Measurements from ENCODE around the gene GRWD1. TPM values are rescaled to one million over a fixed set of nuclear protein-coding genes. Genes with fewer than 3 reads are reported as not detected.

Gene GRWD1
- total and polyA plus RNA-seq, 2 of the 4 experiments (the other 2 are of a cell fraction), result 22.0 to 22.5 TPM

DNA sequence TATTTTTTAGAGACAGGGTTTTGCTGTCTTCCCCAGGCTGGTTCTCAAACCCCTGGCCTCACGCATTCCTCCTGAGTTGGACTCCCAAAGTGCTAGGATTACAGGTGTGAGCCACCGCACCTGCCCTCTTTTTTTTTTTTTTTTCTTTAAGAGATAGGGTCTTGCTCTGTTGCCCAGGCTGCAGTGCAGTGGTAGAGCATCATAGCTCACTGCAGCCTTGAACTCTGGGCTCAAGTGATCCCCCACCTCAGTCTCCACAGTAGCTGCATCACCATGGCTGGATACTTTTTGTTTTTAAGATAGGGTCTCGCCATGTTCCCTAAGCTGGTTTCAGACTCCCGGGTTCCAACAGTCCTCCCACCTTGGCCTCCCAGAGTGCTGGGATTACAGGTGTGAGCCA, 11.1 kb downstream of the GRWD1 start:
- H3K4me1 ChIP-seq (ENCODE audit: control insufficient read depth, insufficient read depth, low read length), result no peaks in the 10 kb centered on the region
- CTCF ChIA-PET, result interaction anchor here (0.5 kb wide), 1 partner anchor 255 kb away, joined by 5 read pairs; no protein-coding TSS in a partner anchor
- H4K8ac ChIP-seq (ENCODE audit: low read depth in 2 of 2, low read length in 2 of 2), result no peak overlapping the region
- H3K9me3 ChIP-seq (ENCODE audit: control insufficient read depth, insufficient read depth, low read length), result no peaks in the 10 kb centered on the region
- H2AFZ ChIP-seq (replicated peaks; ENCODE audit: low read length, poor library complexity), result no peak overlapping the region
- no peak overlapping the region for H3K9ac ChIP-seq (ENCODE audit: low read depth, low read length)
- DNase-seq (no peak), ATAC-seq (ENCODE audit: low read depth) (no peak)
- H2BK20ac ChIP-seq (ENCODE audit: low read depth, low read length), result no peak overlapping the region
- no peak overlapping the region for H3K4me3 ChIP-seq (ENCODE audit: insufficient read depth, low read depth, low read length)
- H2BK15ac ChIP-seq (ENCODE audit: low read depth, low read length), result no peak overlapping the region
- H4K91ac ChIP-seq (ENCODE audit: insufficient read depth, low read depth, low read length), result no peak overlapping the region
- no peak overlapping the region for H3K4ac ChIP-seq (ENCODE audit: low read depth, low read length)
- no peak overlapping the region for H3K56ac ChIP-seq (ENCODE audit: extremely low read depth, insufficient read depth, low read length)
- H2AK5ac ChIP-seq (ENCODE audit: low read depth, low read length), result no peak overlapping the region
- no peaks in the 10 kb centered on the region for H3K27me3 ChIP-seq (ENCODE audit: control insufficient read depth, insufficient read depth, low read length)
- intact Hi-C loops (cut with micrococcal nuclease), result no loop called here
- no peak for TF ChIP-seq SMC3 (IDR thresholded peaks at IDR 0.05; ENCODE audit: low read depth, low read length)
- TF ChIP-seq BHLHE40 (IDR thresholded peaks at IDR 0.05; ENCODE audit: low read depth, low read length), result no peak
- TF ChIP-seq CEBPB (IDR thresholded peaks at IDR 0.05; ENCODE audit: low read depth, low read length), result no peak
- TF ChIP-seq RFX5 (IDR thresholded peaks at IDR 0.05; ENCODE audit: low read depth, low read length), result no peak
- no peak for TF ChIP-seq MAZ (IDR thresholded peaks at IDR 0.05; ENCODE audit: borderline replicate concordance, low read depth, low read length)
- TF ChIP-seq MAFK (IDR thresholded peaks at IDR 0.05; ENCODE audit: low read depth, low read length), result no peak
- no peak for TF ChIP-seq NFE2L2 (IDR thresholded peaks at IDR 0.05; ENCODE audit: low read depth, low read length)
- TF ChIP-seq, protein P1, sequence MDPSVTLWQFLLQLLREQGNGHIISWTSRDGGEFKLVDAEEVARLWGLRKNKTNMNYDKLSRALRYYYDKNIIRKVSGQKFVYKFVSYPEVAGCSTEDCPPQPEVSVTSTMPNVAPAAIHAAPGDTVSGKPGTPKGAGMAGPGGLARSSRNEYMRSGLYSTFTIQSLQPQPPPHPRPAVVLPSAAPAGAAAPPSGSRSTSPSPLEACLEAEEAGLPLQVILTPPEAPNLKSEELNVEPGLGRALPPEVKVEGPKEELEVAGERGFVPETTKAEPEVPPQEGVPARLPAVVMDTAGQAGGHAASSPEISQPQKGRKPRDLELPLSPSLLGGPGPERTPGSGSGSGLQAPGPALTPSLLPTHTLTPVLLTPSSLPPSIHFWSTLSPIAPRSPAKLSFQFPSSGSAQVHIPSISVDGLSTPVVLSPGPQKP (IDR thresholded peaks at IDR 0.05; ENCODE audit: borderline replicate concordance, low read depth, low read length), result no peak
- no peak for TF ChIP-seq CHD1 (IDR thresholded peaks at IDR 0.05; ENCODE audit: low read depth, low read length)
- TF ChIP-seq, protein P2, sequence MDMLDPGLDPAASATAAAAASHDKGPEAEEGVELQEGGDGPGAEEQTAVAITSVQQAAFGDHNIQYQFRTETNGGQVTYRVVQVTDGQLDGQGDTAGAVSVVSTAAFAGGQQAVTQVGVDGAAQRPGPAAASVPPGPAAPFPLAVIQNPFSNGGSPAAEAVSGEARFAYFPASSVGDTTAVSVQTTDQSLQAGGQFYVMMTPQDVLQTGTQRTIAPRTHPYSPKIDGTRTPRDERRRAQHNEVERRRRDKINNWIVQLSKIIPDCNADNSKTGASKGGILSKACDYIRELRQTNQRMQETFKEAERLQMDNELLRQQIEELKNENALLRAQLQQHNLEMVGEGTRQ (IDR thresholded peaks at IDR 0.05; ENCODE audit: low read depth, low read length), result no peak
- no peak for TF ChIP-seq POLR2A (IDR thresholded peaks at IDR 0.05; ENCODE audit: low read depth, low read length)
- TF ChIP-seq RAD21 (IDR thresholded peaks at IDR 0.05; ENCODE audit: low read length), result no peak
- TF ChIP-seq MXI1 (IDR thresholded peaks at IDR 0.05; ENCODE audit: borderline replicate concordance, low read depth, low read length), result no peak
- TF ChIP-seq, protein P3, sequence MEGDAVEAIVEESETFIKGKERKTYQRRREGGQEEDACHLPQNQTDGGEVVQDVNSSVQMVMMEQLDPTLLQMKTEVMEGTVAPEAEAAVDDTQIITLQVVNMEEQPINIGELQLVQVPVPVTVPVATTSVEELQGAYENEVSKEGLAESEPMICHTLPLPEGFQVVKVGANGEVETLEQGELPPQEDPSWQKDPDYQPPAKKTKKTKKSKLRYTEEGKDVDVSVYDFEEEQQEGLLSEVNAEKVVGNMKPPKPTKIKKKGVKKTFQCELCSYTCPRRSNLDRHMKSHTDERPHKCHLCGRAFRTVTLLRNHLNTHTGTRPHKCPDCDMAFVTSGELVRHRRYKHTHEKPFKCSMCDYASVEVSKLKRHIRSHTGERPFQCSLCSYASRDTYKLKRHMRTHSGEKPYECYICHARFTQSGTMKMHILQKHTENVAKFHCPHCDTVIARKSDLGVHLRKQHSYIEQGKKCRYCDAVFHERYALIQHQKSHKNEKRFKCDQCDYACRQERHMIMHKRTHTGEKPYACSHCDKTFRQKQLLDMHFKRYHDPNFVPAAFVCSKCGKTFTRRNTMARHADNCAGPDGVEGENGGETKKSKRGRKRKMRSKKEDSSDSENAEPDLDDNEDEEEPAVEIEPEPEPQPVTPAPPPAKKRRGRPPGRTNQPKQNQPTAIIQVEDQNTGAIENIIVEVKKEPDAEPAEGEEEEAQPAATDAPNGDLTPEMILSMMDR (conservative IDR thresholded peaks at IDR 0.05; ENCODE audit: low read depth, low read length), result no peak
- TF ChIP-seq RCOR1 (IDR thresholded peaks at IDR 0.05; ENCODE audit: insufficient replicate concordance, low read length), result no peak
- WGBS, 2 experiments (ENCODE audit: extremely low coverage in 2 of 2, insufficient read length in 1 of 2), result no CpG with 5 or more reads among the region's 4 CpGs
- H2BK120ac ChIP-seq (ENCODE audit: low read depth, low read length), result no peak overlapping the region
- peaks cover 7 to 21% of the 10 kb centered on the region in 2 experiments for H3K79me1 ChIP-seq (ENCODE audit: low read depth in 1 of 2, low read length in 2 of 2)
- H3K23ac ChIP-seq (ENCODE audit: low read depth, low read length), result no peak overlapping the region
- no peak overlapping the region for H3K18ac ChIP-seq (ENCODE audit: low read depth, low read length)
- no peaks in the 10 kb centered on the region for H3K9me1 ChIP-seq (ENCODE audit: insufficient read depth, low read length)
- no peak overlapping the region for H2AK9ac ChIP-seq (replicated peaks; ENCODE audit: low read depth, low read length, poor library complexity)
- H3K27ac ChIP-seq (ENCODE audit: insufficient read depth, low read length), result no peak overlapping the region
- no TSS peak for BruUV-seq (replicated peaks)
- H4K5ac ChIP-seq (ENCODE audit: low read depth, low read length), result no peak overlapping the region
- peaks cover 8% of the 10 kb centered on the region for H4K20me1 ChIP-seq (ENCODE audit: insufficient read depth, low read length)
- in situ Hi-C loops (cut with MboI; ENCODE audit: low sequenced_read_pairs), result no loop called here
- POLR2A ChIA-PET (ENCODE audit: unreplicated experiment), result no interaction called here
- dilution Hi-C loops (cut with HindIII; ENCODE audit: low sequenced_read_pairs, unreplicated experiment), result no loop called here
- no peak overlapping the region for H3K4me2 ChIP-seq (ENCODE audit: low read depth, low read length)
- H3K14ac ChIP-seq (replicated peaks; ENCODE audit: low read depth, low read length), result no peak overlapping the region
- H2BK5ac ChIP-seq (ENCODE audit: low read depth, low read length, poor library complexity, severe bottlenecking), result no peak overlapping the region
- H3K36me3 ChIP-seq (ENCODE audit: control insufficient read depth, insufficient read depth, low read length), result peaks cover 37% of the 10 kb centered on the region
